ENCODE results near the gene AFP.

AFP gene

GRCh38 chr4:73396993-73397972 lies 38.7 kb upstream of the AFP start:
- Histone ChIP-seq H3K36me3 (ENCODE audit: insufficient read depth, low read length) (no peaks in the 10 kb centered on the region), H4K20me1 (ENCODE audit: insufficient read depth, low read length) (no peaks in the 10 kb centered on the region), H3K9ac (ENCODE audit: low read depth, low read length) (no peak overlapping the region), H3K4me1 (ENCODE audit: insufficient read depth, low read length) (no peaks in the 10 kb centered on the region), H3K27me3 (ENCODE audit: insufficient read depth, low read length, poor library complexity) (no peaks in the 10 kb centered on the region), H2AFZ (ENCODE audit: low read depth, low read length) (no peak overlapping the region), H3K27ac (ENCODE audit: low read length) (no peak overlapping the region), H3K4me2 (ENCODE audit: insufficient read depth, low read length) (no peak overlapping the region), H3K4me3 (ENCODE audit: low read depth in 1 of 2, low read length in 2 of 2) (no peak overlapping the region), H3K79me2 (ENCODE audit: insufficient read depth, low read length) (no peaks in the 10 kb centered on the region), H3K9me3 (ENCODE audit: insufficient read depth, low read length, severe bottlenecking) (no peaks in the 10 kb centered on the region)
- TF ChIP-seq EZH2 (IDR thresholded peaks at IDR 0.05; ENCODE audit: borderline replicate concordance, low read depth, low read length, severe bottlenecking) (no peak), CTCF (IDR thresholded peaks at IDR 0.05; ENCODE audit: borderline replicate concordance, extremely low read depth, low read length, poor library complexity, severe bottlenecking) (no peak)
- ATAC-seq (ENCODE audit: insufficient read depth, low read depth) (no peak), DNase-seq (no peak)

- Histone ChIP-seq H3K27ac (ENCODE audit: low read length) (no peak overlapping the region), H3K9ac (ENCODE audit: low read depth, low read length) (no peak overlapping the region), H3K9me3 (ENCODE audit: insufficient read depth, low read length, severe bottlenecking) (no peaks in the 10 kb centered on the region), H2AFZ (ENCODE audit: low read depth, low read length) (no peak overlapping the region), H3K79me2 (ENCODE audit: insufficient read depth, low read length) (no peaks in the 10 kb centered on the region), H3K4me2 (ENCODE audit: insufficient read depth, low read length) (no peak overlapping the region), H4K20me1 (ENCODE audit: insufficient read depth, low read length) (no peaks in the 10 kb centered on the region), H3K4me3 (ENCODE audit: low read depth in 1 of 2, low read length in 2 of 2) (no peak overlapping the region), H3K36me3 (ENCODE audit: insufficient read depth, low read length) (no peaks in the 10 kb centered on the region), H3K4me1 (ENCODE audit: insufficient read depth, low read length) (no peaks in the 10 kb centered on the region), H3K27me3 (ENCODE audit: insufficient read depth, low read length, poor library complexity) (no peaks in the 10 kb centered on the region)
- DNase-seq, result no peak
- TF ChIP-seq EZH2 (IDR thresholded peaks at IDR 0.05; ENCODE audit: borderline replicate concordance, low read depth, low read length, severe bottlenecking), result no peak
- TF ChIP-seq CTCF (IDR thresholded peaks at IDR 0.05; ENCODE audit: borderline replicate concordance, extremely low read depth, low read length, poor library complexity, severe bottlenecking), result no peak
- ATAC-seq (ENCODE audit: insufficient read depth, low read depth), result no peak
These were observed 34.6 kb upstream of the AFP start for GRCh38 chr4:73401412-73401811.

- ATAC-seq (ENCODE audit: insufficient read depth, low read depth), result no peak
- Histone ChIP-seq H3K79me2 (ENCODE audit: insufficient read depth, low read length) (no peaks in the 10 kb centered on the region), H3K9ac (ENCODE audit: low read depth, low read length) (no peak within 1 kb of the TSS), H3K36me3 (ENCODE audit: insufficient read depth, low read length) (no peaks in the 10 kb centered on the region), H3K27ac (ENCODE audit: low read length) (no peak within 1 kb of the TSS), H3K9me3 (ENCODE audit: insufficient read depth, low read length, severe bottlenecking) (no peaks in the 10 kb centered on the region), H3K27me3 (ENCODE audit: insufficient read depth, low read length, poor library complexity) (no peaks in the 10 kb centered on the region), H3K4me3 (ENCODE audit: low read depth in 1 of 2, low read length in 2 of 2) (no peak within 1 kb of the TSS), H2AFZ (ENCODE audit: low read depth, low read length) (no peak within 1 kb of the TSS), H4K20me1 (ENCODE audit: insufficient read depth, low read length) (no peaks in the 10 kb centered on the region), H3K4me1 (ENCODE audit: insufficient read depth, low read length) (no peaks in the 10 kb centered on the region), H3K4me2 (ENCODE audit: insufficient read depth, low read length) (no peak within 1 kb of the TSS)
- DNase-seq, result no peak
- TF ChIP-seq CTCF (IDR thresholded peaks at IDR 0.05; ENCODE audit: borderline replicate concordance, extremely low read depth, low read length, poor library complexity, severe bottlenecking) (no peak), EZH2 (IDR thresholded peaks at IDR 0.05; ENCODE audit: borderline replicate concordance, low read depth, low read length, severe bottlenecking) (no peak)
These were observed 32.0 kb upstream of the AFP start, which contains the start of gene ALB for GRCh38 chr4:73404042-73404441. TSS of gene ALB (plus strand) at chr4:73404287. CDS start at chr4:73404328, 41 bp downstream.
